Measurements from ENCODE around the gene PLA2G4D. TPM values are rescaled to one million over a fixed set of nuclear protein-coding genes. Genes with fewer than 3 reads are reported as not detected.

Gene PLA2G4D
- polyA plus RNA-seq, 1 of the 3 experiments (the other 2 are of a cell fraction) = not detected

- no peak for DNase-seq
- Histone ChIP-seq H3K4me3 (ENCODE audit: low read depth in 2 of 2, low read length in 1 of 2) (no peak overlapping the region), H3K27ac (ENCODE audit: low read depth in 2 of 2, low read length in 1 of 2) (no peak overlapping the region), H3K4me2 (no peak overlapping the region), H3K27me3 (ENCODE audit: insufficient read depth) (no peaks in the 10 kb centered on the region), H3K9me3 (no peaks in the 10 kb centered on the region), H3K9ac (no peak overlapping the region), H3K79me2 (ENCODE audit: insufficient read depth) (no peaks in the 10 kb centered on the region), H4K20me1 (ENCODE audit: insufficient read depth) (no peaks in the 10 kb centered on the region), H3K4me1 (ENCODE audit: control insufficient read depth in 1 of 2, insufficient read depth in 2 of 2, low read depth in 1 of 2, low read length in 1 of 2) (peaks cover 0 to 2% of the 10 kb centered on the region in 2 experiments; a peak in 1 of 4 replicates), H3K9me2 (no peaks in the 10 kb centered on the region), H3F3A (replicated peaks; ENCODE audit: insufficient read depth) (no peaks in the 10 kb centered on the region), H3K36me3 (replicated peaks in 1 of 2; ENCODE audit: control insufficient read depth in 1 of 2, insufficient read depth in 2 of 2, low read length in 1 of 2) (no peaks in the 10 kb centered on the region), H2AFZ (ENCODE audit: low read depth) (no peak overlapping the region)
- WGBS (ENCODE audit: low lambda C conversion rate) = 58% methylated on average over 3 of the region's 3 CpGs
- ChIA-PET CTCF (interaction anchor here (1.2 to 1.5 kb wide), 2 partner anchors 46 to 49 kb away, joined by 5 to 7 read pairs; no protein-coding TSS in a partner anchor), POLR2A (no interaction called here)
- TF ChIP-seq YY1 (IDR thresholded peaks at IDR 0.05; ENCODE audit: low read depth) = no peak
- TF ChIP-seq NFIC (IDR thresholded peaks at IDR 0.05; ENCODE audit: borderline replicate concordance) = no peak
- TF ChIP-seq, protein P1, sequence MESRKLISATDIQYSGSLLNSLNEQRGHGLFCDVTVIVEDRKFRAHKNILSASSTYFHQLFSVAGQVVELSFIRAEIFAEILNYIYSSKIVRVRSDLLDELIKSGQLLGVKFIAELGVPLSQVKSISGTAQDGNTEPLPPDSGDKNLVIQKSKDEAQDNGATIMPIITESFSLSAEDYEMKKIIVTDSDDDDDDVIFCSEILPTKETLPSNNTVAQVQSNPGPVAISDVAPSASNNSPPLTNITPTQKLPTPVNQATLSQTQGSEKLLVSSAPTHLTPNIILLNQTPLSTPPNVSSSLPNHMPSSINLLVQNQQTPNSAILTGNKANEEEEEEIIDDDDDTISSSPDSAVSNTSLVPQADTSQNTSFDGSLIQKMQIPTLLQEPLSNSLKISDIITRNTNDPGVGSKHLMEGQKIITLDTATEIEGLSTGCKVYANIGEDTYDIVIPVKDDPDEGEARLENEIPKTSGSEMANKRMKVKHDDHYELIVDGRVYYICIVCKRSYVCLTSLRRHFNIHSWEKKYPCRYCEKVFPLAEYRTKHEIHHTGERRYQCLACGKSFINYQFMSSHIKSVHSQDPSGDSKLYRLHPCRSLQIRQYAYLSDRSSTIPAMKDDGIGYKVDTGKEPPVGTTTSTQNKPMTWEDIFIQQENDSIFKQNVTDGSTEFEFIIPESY (IDR thresholded peaks at IDR 0.05; ENCODE audit: borderline replicate concordance, low read depth) = no peak
- TF ChIP-seq GABPA (IDR thresholded peaks at IDR 0.05; ENCODE audit: low read depth) = no peak
- TF ChIP-seq, protein P2, sequence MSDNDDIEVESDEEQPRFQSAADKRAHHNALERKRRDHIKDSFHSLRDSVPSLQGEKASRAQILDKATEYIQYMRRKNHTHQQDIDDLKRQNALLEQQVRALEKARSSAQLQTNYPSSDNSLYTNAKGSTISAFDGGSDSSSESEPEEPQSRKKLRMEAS (IDR thresholded peaks at IDR 0.05; ENCODE audit: low read depth) = no peak
- no peak for TF ChIP-seq FOXM1 (IDR thresholded peaks at IDR 0.05; ENCODE audit: low read depth)
- no peak for TF ChIP-seq PBX3 (IDR thresholded peaks at IDR 0.05)
- no peak for TF ChIP-seq GATA2 (CRISPR knock-in tag; IDR thresholded peaks at IDR 0.05)
- no peak for TF ChIP-seq FOSL2 (IDR thresholded peaks at IDR 0.05; ENCODE audit: borderline replicate concordance, low read depth)
- no peak for TF ChIP-seq TAF1 (IDR thresholded peaks at IDR 0.05; ENCODE audit: borderline replicate concordance, low read depth, low read length)
- no peak for TF ChIP-seq IRF3 (IDR thresholded peaks at IDR 0.05; ENCODE audit: low read depth, low read length)
- no peak for TF ChIP-seq TCF12 (IDR thresholded peaks at IDR 0.05)
- no peak for TF ChIP-seq CHD2 (IDR thresholded peaks at IDR 0.05; ENCODE audit: low read length, partially characterized antibody)
- TF ChIP-seq, protein P3, sequence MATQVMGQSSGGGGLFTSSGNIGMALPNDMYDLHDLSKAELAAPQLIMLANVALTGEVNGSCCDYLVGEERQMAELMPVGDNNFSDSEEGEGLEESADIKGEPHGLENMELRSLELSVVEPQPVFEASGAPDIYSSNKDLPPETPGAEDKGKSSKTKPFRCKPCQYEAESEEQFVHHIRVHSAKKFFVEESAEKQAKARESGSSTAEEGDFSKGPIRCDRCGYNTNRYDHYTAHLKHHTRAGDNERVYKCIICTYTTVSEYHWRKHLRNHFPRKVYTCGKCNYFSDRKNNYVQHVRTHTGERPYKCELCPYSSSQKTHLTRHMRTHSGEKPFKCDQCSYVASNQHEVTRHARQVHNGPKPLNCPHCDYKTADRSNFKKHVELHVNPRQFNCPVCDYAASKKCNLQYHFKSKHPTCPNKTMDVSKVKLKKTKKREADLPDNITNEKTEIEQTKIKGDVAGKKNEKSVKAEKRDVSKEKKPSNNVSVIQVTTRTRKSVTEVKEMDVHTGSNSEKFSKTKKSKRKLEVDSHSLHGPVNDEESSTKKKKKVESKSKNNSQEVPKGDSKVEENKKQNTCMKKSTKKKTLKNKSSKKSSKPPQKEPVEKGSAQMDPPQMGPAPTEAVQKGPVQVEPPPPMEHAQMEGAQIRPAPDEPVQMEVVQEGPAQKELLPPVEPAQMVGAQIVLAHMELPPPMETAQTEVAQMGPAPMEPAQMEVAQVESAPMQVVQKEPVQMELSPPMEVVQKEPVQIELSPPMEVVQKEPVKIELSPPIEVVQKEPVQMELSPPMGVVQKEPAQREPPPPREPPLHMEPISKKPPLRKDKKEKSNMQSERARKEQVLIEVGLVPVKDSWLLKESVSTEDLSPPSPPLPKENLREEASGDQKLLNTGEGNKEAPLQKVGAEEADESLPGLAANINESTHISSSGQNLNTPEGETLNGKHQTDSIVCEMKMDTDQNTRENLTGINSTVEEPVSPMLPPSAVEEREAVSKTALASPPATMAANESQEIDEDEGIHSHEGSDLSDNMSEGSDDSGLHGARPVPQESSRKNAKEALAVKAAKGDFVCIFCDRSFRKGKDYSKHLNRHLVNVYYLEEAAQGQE (IDR thresholded peaks at IDR 0.05; ENCODE audit: low read depth, low read length) = no peak
- TF ChIP-seq POLR2AphosphoS5 (IDR thresholded peaks at IDR 0.05; ENCODE audit: low read depth, low read length) = no peak
- no peak for TF ChIP-seq SIN3A (IDR thresholded peaks at IDR 0.05; ENCODE audit: borderline replicate concordance, low read depth, low read length)
- no peak for TF ChIP-seq RCOR1 (IDR thresholded peaks at IDR 0.05; ENCODE audit: low read length)
Measured at GRCh38 chr15:42035435-42035761, 59.0 kb downstream of the PLA2G4D start.

Measured in SK-N-SH (cell line).